ENCODE measurements around the gene ZMYM4.

- TF ChIP-seq EGR1 (IDR thresholded peaks at IDR 0.05), result no peak
- TF ChIP-seq EP300 (IDR thresholded peaks at IDR 0.05; ENCODE audit: borderline replicate concordance), result no peak
- TF ChIP-seq YY1 (IDR thresholded peaks at IDR 0.05; ENCODE audit: low read depth), result no peak
- no peak for TF ChIP-seq CREB1 (IDR thresholded peaks at IDR 0.05; ENCODE audit: low read depth)
- no peak for TF ChIP-seq REST (IDR thresholded peaks at IDR 0.05; ENCODE audit: low read depth)
- TF ChIP-seq TCF12 (IDR thresholded peaks at IDR 0.05; ENCODE audit: low read depth), result no peak
- no peak for TF ChIP-seq MAX (IDR thresholded peaks at IDR 0.05)
- no peak for TF ChIP-seq CEBPB (IDR thresholded peaks at IDR 0.05)
- no peak for TF ChIP-seq RAD21 (IDR thresholded peaks at IDR 0.05; ENCODE audit: low read depth)
- TF ChIP-seq ZBTB7A (IDR thresholded peaks at IDR 0.05; ENCODE audit: low read depth), result no peak
- TF ChIP-seq NFIC (IDR thresholded peaks at IDR 0.05), result no peak
Measured at GRCh38 chr1:35290452-35290851, 21.9 kb downstream of the ZMYM4 start.

Data from Ishikawa (cell line).